H1 (cell line): ENCODE data around the gene EEF1A2. TPM values are rescaled to one million over a fixed set of nuclear protein-coding genes. Genes with fewer than 3 reads are reported as not detected.

Source experiments
- RXRA ChIP-seq: IDR thresholded peaks from 2 replicates; pipeline ENCODE4 v1.6.1; 2011; ENCODE audit warnings: low read depth, mild to moderate bottlenecking, low read length, moderate library complexity; ENCODE audit not compliant: insufficient read depth
- SP1 ChIP-seq: IDR thresholded peaks from 2 replicates; pipeline ENCODE4 v1.6.1; 2011; ENCODE audit warnings: low read depth, low read length
- SUZ12 ChIP-seq: fragments of 200-600 bp; sonication (generic); IDR thresholded peaks from 2 replicates; pipeline ENCODE4 v1.6.1; 2012; ENCODE audit warnings: mild to moderate bottlenecking, inconsistent platforms, low read length, moderate library complexity, mixed read lengths
- TAF1 ChIP-seq: IDR thresholded peaks from 2 replicates; pipeline ENCODE4 v1.6.1; 2011; ENCODE audit warnings: mild to moderate bottlenecking, low read depth, low read length
- polyA plus RNA-seq, 7 experiments: library from polyadenylated mRNA; depleted of rRNA in 3 of 7; stranded (reverse) in 5 of 7; unstranded in 2 of 7; fragments of >200 nt in 5 of 7; fragments of 200-250 nt in 2 of 7; gene quantifications; 1 replicate in 5 of 7; 2 replicates in 1 of 7; 4 replicates in 1 of 7; pipeline versions ENCODE4 v1.2.1 to v1.2.3, GENCODE V29; 2011 to 2013; ENCODE audit warnings: missing spikeins in 2 of 7, mixed read lengths in 2 of 7
- total RNA-seq: library from RNA; stranded (reverse); fragmentation: NEBNext Ultra II Directional; extraction: Animal tissue kit (Norgen Biotek cat#: 25700); gene quantifications from 2 replicates; pipeline ENCODE4 v1.2.1, GENCODE V29; 2021

EEF1A2 gene
- total and polyA plus RNA-seq, 2 of the 8 experiments (the other 6 are each of a cell fraction or from before 2014, with no cell fraction given) = 7.4 to 25.8 TPM

DNA sequence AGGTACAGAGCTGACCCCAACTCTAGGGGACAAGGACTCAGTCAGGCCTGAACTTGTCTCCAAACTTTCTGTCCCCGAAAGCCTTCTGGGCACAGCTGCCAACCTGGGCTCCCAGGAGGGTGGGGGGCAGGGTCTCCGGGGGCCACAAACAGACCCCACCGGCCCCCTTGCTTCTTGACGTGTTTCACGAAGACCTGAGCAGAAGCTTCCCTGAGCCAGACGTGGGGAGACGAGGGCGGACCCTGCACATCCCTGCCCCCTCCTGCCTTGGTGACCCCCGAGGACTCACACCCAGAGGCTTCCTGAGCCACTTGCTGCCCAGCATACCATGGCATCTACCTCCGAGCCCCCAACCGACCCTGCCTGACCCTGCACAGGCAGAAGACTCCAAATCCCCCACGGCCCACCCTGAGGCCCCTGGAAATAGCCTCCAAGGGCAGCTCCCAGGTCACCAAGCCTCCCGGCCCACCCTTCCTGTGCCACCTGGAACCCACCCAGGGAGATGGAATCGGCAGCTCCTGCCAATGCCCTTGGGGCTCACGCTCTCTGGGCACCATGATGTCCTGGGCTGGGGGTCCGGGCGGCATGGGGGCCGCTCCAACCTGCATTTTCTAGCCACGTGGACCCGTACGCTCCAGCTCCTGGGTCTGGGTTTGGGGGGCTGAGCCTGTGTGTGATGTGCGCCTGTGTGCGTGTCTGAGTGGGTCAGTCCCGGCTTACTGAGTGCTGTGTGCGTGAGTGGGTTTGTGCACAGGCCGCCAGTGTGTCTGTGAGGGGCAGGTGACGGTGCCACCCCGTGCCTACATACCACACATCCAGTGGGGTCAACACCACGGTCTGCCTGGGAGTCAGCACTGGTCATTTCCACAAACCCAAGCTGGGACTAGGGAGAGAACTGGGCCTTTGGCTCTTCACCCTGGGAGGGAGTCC is 40.8 kb upstream of the EEF1A2 start (continued):
- no peak for TF ChIP-seq SUZ12
- no peak for TF ChIP-seq SP1
- no peak for TF ChIP-seq TAF1
- no peak for TF ChIP-seq RXRA
- TF ChIP-seq, all 59 proteins: peak for 0
